ENCODE results near the gene LHX5.

The LHX5 gene

DNA sequence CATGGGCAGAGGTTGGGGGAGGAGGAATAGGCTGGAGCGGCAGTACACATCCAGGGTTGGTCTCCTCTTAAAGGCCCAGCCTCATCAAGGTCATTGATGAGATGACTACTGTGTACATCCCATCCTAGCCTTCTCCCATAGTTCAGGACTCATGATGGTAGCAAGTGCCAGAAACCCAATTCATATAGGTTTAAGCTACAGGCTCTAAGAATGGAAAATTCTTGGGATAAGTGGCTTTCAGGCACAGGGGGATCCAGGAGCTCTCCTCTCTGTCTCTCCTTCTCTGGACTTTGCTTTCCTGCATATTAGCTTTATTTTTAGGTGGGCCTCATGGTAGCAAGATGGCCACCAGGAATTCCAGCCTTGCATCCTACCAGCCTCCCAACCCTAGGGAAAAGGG is 43.2 kb downstream of the LHX5 start:
- Mint-ChIP-seq H3K36me3 (peaks cover 2 to 14% of the 10 kb centered on the region in 2 donors), H3K27ac (no peak overlapping the region), H3K27me3 (peaks cover 55 to 69% of the 10 kb centered on the region in 2 donors), H3K4me1 (peaks cover 10 to 13% of the 10 kb centered on the region in 2 donors), H3K9me3 (peaks cover 6 to 7% of the 10 kb centered on the region in 2 donors), H3K4me3 (no peak overlapping the region)
- DNase-seq, result no peak
- no peak for ATAC-seq (replicated peaks)

- peaks cover 2 to 14% of the 10 kb centered on the region in 2 donors for H3K36me3 Mint-ChIP-seq
- H3K27ac Mint-ChIP-seq, result peak overlapping the region; percentile 22
- DNase-seq (no peak), ATAC-seq (replicated peaks) (no peak)
- H3K9me3 Mint-ChIP-seq, result peaks cover 6 to 7% of the 10 kb centered on the region in 2 donors
- H3K4me1 Mint-ChIP-seq, result peaks cover 12 to 13% of the 10 kb centered on the region in 2 donors
- H3K27me3 Mint-ChIP-seq, result peaks cover 51 to 64% of the 10 kb centered on the region in 2 donors
- no peak overlapping the region for H3K4me3 Mint-ChIP-seq
Measured at GRCh38 chr12:113427882-113428281, 43.8 kb downstream of the LHX5 start.

- Mint-ChIP-seq H3K27me3 (peaks cover 40 to 50% of the 10 kb centered on the region in 2 donors), H3K4me1 (peaks cover 16 to 28% of the 10 kb centered on the region in 2 donors), H3K36me3 (peaks cover 4 to 18% of the 10 kb centered on the region in 2 donors), H3K4me3 (peak overlapping the region in 1 of 2 donors; percentile 44), H3K9me3 (peaks cover 6 to 7% of the 10 kb centered on the region in 2 donors), H3K27ac (no peak overlapping the region)
- ATAC-seq (replicated peaks) (no peak), DNase-seq (no peak)
Measured at GRCh38 chr12:113425960-113426453, 45.7 kb downstream of the LHX5 start.

GRCh38 chr12:113424915-113425823 is 46.5 kb downstream of the LHX5 start:
- Mint-ChIP-seq H3K27me3 (peaks cover 32 to 42% of the 10 kb centered on the region in 2 donors), H3K27ac (no peak overlapping the region), H3K9me3 (peaks cover 3 to 4% of the 10 kb centered on the region in 2 donors), H3K36me3 (peaks cover 4 to 16% of the 10 kb centered on the region in 2 donors), H3K4me1 (peaks cover 16 to 28% of the 10 kb centered on the region in 2 donors), H3K4me3 (no peak overlapping the region)
- ATAC-seq (replicated peaks) (peak in 1 of 2 donors; percentile 28), DNase-seq (peak; percentile 35)

DNA sequence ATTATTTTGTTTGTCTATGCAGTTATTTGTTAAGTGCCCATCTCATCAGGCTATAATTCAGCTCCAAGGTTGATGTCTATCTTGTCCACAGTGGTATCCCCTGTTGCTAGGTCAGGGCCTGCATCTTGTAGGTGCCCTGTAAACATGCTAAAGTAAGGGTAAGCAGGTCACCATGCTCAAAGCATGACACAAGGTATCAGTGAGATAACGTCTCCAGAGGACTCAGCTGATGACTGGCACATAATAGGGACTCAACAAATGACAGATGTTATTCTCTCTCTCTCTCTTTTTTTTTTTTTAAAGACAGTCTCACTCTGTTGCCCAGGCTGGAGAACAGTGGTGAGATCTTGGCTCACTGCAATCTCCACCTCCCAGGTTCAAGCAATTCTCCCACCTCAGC is 47.2 kb downstream of the LHX5 start:
- DNase-seq, result no peak
- no peak for ATAC-seq (replicated peaks)
- no peak overlapping the region for H3K4me3 Mint-ChIP-seq
- no peaks in the 10 kb centered on the region for H3K9me3 Mint-ChIP-seq
- peak overlapping the region; percentile 25 for H3K27ac Mint-ChIP-seq
- peaks cover 16 to 28% of the 10 kb centered on the region in 2 donors for H3K4me1 Mint-ChIP-seq
- peaks cover 2 to 13% of the 10 kb centered on the region in 2 donors for H3K36me3 Mint-ChIP-seq
- peaks cover 27 to 36% of the 10 kb centered on the region in 2 donors for H3K27me3 Mint-ChIP-seq

GRCh38 chr12:113422886-113423669 is 48.6 kb downstream of the LHX5 start:
- Mint-ChIP-seq H3K27ac (no peak overlapping the region), H3K4me1 (peaks cover 16 to 28% of the 10 kb centered on the region in 2 donors)

GRCh38 chr12:113422030-113422885 is 49.4 kb downstream of the LHX5 start, which contains the start of gene SDSL:
Gene SDSL, plus strand, starts transcription at chr12:113422380. Its CDS starts 5,603 bp downstream, at chr12:113427983.
- Mint-ChIP-seq H3K4me1 (peaks cover 16 to 28% of the 10 kb centered on the region in 2 donors), H3K27ac (peak within 1 kb of the TSS; percentile 97), H3K27me3 (peaks cover 12 to 22% of the 10 kb centered on the region in 2 donors), H3K4me3 (peak within 1 kb of the TSS; percentile 96 to 98), H3K36me3 (peaks cover 2 to 13% of the 10 kb centered on the region in 2 donors), H3K9me3 (no peaks in the 10 kb centered on the region)
- DNase-seq (peak; percentile 77), ATAC-seq (replicated peaks) (peak; percentile 96 to 98)

More at GRCh38 chr12:113422886-113423669, 48.6 kb downstream of the LHX5 start:
- H3K27me3 Mint-ChIP-seq, result peaks cover 17 to 28% of the 10 kb centered on the region in 2 donors
- H3K36me3 Mint-ChIP-seq, result peaks cover 2 to 13% of the 10 kb centered on the region in 2 donors
- no peaks in the 10 kb centered on the region for H3K9me3 Mint-ChIP-seq
- DNase-seq (no peak), ATAC-seq (replicated peaks) (no peak)
- peak overlapping the region; percentile 96 to 98 for H3K4me3 Mint-ChIP-seq

- ATAC-seq (replicated peaks), result no peak
- Mint-ChIP-seq H3K4me1 (peaks cover 15 to 32% of the 10 kb centered on the region in 2 donors), H3K36me3 (peaks cover 2 to 12% of the 10 kb centered on the region in 2 donors), H3K27ac (peak overlapping the region; percentile 14), H3K27me3 (peaks cover 6 to 17% of the 10 kb centered on the region in 2 donors), H3K9me3 (no peaks in the 10 kb centered on the region), H3K4me3 (no peak overlapping the region)
- DNase-seq, result no peak
Measured at GRCh38 chr12:113420996-113421595, 50.6 kb downstream of the LHX5 start.

- peaks cover 13 to 18% of the 10 kb centered on the region in 2 donors for H3K27me3 Mint-ChIP-seq
- peaks cover 2 to 4% of the 10 kb centered on the region in 2 donors for H3K36me3 Mint-ChIP-seq
- no peak overlapping the region for H3K27ac Mint-ChIP-seq
- DNase-seq (no peak), ATAC-seq (replicated peaks) (no peak)
- H3K4me1 Mint-ChIP-seq, result peaks cover 8 to 28% of the 10 kb centered on the region in 2 donors
- no peaks in the 10 kb centered on the region for H3K9me3 Mint-ChIP-seq
- H3K4me3 Mint-ChIP-seq, result no peak overlapping the region
Measured at GRCh38 chr12:113418213-113418879, 53.3 kb downstream of the LHX5 start.

- Mint-ChIP-seq H3K36me3 (no peaks in the 10 kb centered on the region), H3K27ac (peak overlapping the region; percentile 42), H3K4me1 (peaks cover 2 to 12% of the 10 kb centered on the region in 2 donors), H3K27me3 (peaks cover 20 to 24% of the 10 kb centered on the region in 2 donors), H3K9me3 (no peaks in the 10 kb centered on the region), H3K4me3 (no peak overlapping the region)
- ATAC-seq (replicated peaks), result peak; percentile 81 to 84
- no peak for DNase-seq
Measured at GRCh38 chr12:113416091-113416754, 55.4 kb downstream of the LHX5 start.

- no peaks in the 10 kb centered on the region for H3K36me3 Mint-ChIP-seq
- H3K4me3 Mint-ChIP-seq, result no peak overlapping the region
- no peak for DNase-seq
- H3K9me3 Mint-ChIP-seq, result no peaks in the 10 kb centered on the region
- H3K27ac Mint-ChIP-seq, result no peak overlapping the region
- ATAC-seq (replicated peaks), result no peak
- H3K27me3 Mint-ChIP-seq, result peaks cover 30 to 38% of the 10 kb centered on the region in 2 donors
- peaks cover 2 to 12% of the 10 kb centered on the region in 2 donors for H3K4me1 Mint-ChIP-seq
Measured at GRCh38 chr12:113414519-113415038, 57.1 kb downstream of the LHX5 start.

GRCh38 chr12:113413488-113413939 is 58.2 kb downstream of the LHX5 start:
- ATAC-seq (replicated peaks) (no peak), DNase-seq (no peak)
- H3K4me1 Mint-ChIP-seq, result peaks cover 2 to 12% of the 10 kb centered on the region in 2 donors
- peaks cover 30 to 38% of the 10 kb centered on the region in 2 donors for H3K27me3 Mint-ChIP-seq
- no peak overlapping the region for H3K4me3 Mint-ChIP-seq
- H3K9me3 Mint-ChIP-seq, result no peaks in the 10 kb centered on the region
- no peaks in the 10 kb centered on the region for H3K36me3 Mint-ChIP-seq
- H3K27ac Mint-ChIP-seq, result no peak overlapping the region
